ACC112 (cell line): ENCODE data around the gene FBF1.

Source experiments
- H2AFZ ChIP-seq: fragments of 200-600 bp; sonication (generic); one replicate; pipeline ENCODE4 v1.6.0; 2017; ENCODE audit warnings: antibody characterized with exemption, low read length; ENCODE audit not compliant: unreplicated experiment
- H3K27ac ChIP-seq: fragments of 200-600 bp; sonication (generic); 2 replicates; pipeline ENCODE4 v1.5.1; 2014; ENCODE audit warnings: low read depth, mild to moderate bottlenecking, antibody characterized with exemption, low read length, moderate library complexity
- H3K27me3 ChIP-seq: fragments of 200-600 bp; sonication (generic); 2 replicates; pipeline ENCODE4 v1.6.1; 2014; ENCODE audit warnings: mild to moderate bottlenecking, antibody characterized with exemption, low read length, moderate library complexity, mixed read lengths; ENCODE audit not compliant: insufficient read depth
- H3K36me3 ChIP-seq: fragments of 200-600 bp; sonication (generic); 2 replicates; pipeline ENCODE4 v1.6.1; 2016; ENCODE audit warnings: mild to moderate bottlenecking, antibody characterized with exemption, low read length, moderate library complexity, mixed read lengths; ENCODE audit not compliant: insufficient read depth
- H3K4me1 ChIP-seq: fragments of 200-600 bp; sonication (generic); one replicate; pipeline ENCODE4 v1.6.1; 2016; ENCODE audit warnings: low read length, mixed read lengths; ENCODE audit not compliant: insufficient read depth, unreplicated experiment, control insufficient read depth
- H3K4me3 ChIP-seq: fragments of 200-600 bp; sonication (generic); 2 replicates; pipeline ENCODE4 v1.5.1; 2014; ENCODE audit warnings: mild to moderate bottlenecking, low read depth, low read length
- H3K79me2 ChIP-seq: fragments of 200-600 bp; sonication (generic); one replicate; pipeline ENCODE4 v1.6.0; 2016; ENCODE audit warnings: low read length; ENCODE audit not compliant: control insufficient read depth, unreplicated experiment, insufficient read depth

FBF1 gene

GRCh38 chr17:75878174-75878998 lies 62.5 kb downstream of the FBF1 start, which contains the start of gene TRIM47:
Gene TRIM47, minus strand, starts transcription at chr17:75878581. Its CDS starts 33 bp downstream, at chr17:75878548.
- peak within 1 kb of the TSS; percentile 85 for H3K4me3 ChIP-seq
- no peaks in the 10 kb centered on the region for H3K27me3 ChIP-seq
- H3K4me1 ChIP-seq: peaks cover 24% of the 10 kb centered on the region
- H2AFZ ChIP-seq: peak within 1 kb of the TSS; percentile 46
- H3K36me3 ChIP-seq: no peaks in the 10 kb centered on the region
- H3K79me2 ChIP-seq: no peaks in the 10 kb centered on the region
- H3K27ac ChIP-seq: peak within 1 kb of the TSS; percentile 91

DNA sequence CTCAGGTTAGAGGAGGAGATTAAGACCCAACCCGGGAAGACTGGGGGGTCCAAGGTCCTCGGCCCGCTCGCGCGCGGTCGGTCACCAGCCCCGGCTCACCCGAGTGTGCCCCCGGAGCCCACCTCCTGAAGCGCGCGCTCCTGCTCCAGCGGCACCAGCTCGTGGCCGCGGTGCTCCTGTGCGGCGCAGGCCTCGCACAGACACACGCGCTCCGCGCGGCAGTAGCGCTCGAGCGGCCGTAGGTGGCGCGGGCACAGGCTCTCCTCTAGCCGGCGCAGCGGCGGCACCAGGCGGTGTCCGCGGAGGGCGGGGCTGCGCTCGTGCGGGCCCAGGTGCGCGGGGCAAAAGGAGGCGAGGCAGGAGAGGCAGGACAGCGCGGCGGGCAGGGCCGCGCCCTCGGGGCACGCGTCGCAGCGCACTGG lies 63.1 kb downstream of the FBF1 start:
- Histone ChIP-seq H3K27ac (peak overlapping the region; percentile 91), H2AFZ (peak overlapping the region; percentile 46), H3K4me3 (peak overlapping the region; percentile 85), H3K4me1 (peaks cover 29% of the 10 kb centered on the region), H3K27me3 (no peaks in the 10 kb centered on the region), H3K79me2 (no peaks in the 10 kb centered on the region), H3K36me3 (no peaks in the 10 kb centered on the region)

GRCh38 chr17:75876938-75877751 lies 63.7 kb downstream of the FBF1 start:
- Histone ChIP-seq H3K36me3 (no peaks in the 10 kb centered on the region), H3K4me3 (peak overlapping the region; percentile 85), H2AFZ (peak overlapping the region; percentile 15), H3K27ac (peak overlapping the region; percentile 91), H3K27me3 (no peaks in the 10 kb centered on the region), H3K79me2 (no peaks in the 10 kb centered on the region), H3K4me1 (peaks cover 35% of the 10 kb centered on the region)

DNA sequence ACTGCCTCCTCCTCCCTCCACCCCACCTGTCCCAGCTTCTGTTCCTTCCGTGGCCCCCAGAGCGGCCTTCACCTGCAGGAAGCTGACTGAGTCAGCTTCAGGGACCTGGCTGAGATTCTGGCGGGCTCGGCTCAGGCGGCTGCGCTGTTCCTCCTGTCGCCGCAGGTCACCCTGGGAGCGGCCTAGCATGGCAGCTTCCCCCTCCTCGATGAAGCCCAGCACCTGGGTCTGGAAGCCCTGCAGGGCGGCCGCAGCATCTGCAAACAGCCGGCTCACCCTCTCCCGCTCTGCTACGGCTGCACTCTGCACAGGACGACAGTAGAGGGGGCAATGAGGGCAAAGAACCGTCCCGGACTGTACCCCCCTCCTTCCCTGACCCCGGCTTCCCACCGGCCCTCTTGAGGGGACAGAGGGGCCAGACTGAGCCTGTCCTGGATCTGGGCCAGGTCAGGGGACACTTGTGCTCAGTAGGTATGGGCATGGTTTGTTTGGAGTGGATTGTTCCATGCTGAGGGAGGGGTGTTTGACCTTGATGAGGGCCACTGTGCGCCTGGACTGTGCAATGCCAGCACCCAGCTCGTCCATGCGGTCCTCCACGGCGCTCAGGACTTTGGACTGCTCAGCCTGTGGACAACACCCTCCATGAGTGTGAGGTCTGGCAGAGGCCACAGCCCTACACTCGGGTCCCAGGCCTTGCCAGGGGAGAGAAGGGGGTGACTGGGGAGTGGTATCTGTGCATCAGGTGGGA lies 64.5 kb downstream of the FBF1 start:
- no peaks in the 10 kb centered on the region for H3K27me3 ChIP-seq
- H2AFZ ChIP-seq: no peak overlapping the region
- peak overlapping the region; percentile 85 for H3K4me3 ChIP-seq
- H3K27ac ChIP-seq: peak overlapping the region; percentile 91
- H3K79me2 ChIP-seq: no peaks in the 10 kb centered on the region
- peaks cover 35% of the 10 kb centered on the region for H3K4me1 ChIP-seq
- no peaks in the 10 kb centered on the region for H3K36me3 ChIP-seq

GRCh38 chr17:75875940-75876189 lies 65.0 kb downstream of the FBF1 start:
- H2AFZ ChIP-seq: no peak overlapping the region
- H3K4me3 ChIP-seq: peak overlapping the region; percentile 85
- H3K27ac ChIP-seq: peak overlapping the region; percentile 91
- H3K79me2 ChIP-seq: no peaks in the 10 kb centered on the region
- no peaks in the 10 kb centered on the region for H3K36me3 ChIP-seq
- peaks cover 35% of the 10 kb centered on the region for H3K4me1 ChIP-seq
- H3K27me3 ChIP-seq: no peaks in the 10 kb centered on the region

DNA sequence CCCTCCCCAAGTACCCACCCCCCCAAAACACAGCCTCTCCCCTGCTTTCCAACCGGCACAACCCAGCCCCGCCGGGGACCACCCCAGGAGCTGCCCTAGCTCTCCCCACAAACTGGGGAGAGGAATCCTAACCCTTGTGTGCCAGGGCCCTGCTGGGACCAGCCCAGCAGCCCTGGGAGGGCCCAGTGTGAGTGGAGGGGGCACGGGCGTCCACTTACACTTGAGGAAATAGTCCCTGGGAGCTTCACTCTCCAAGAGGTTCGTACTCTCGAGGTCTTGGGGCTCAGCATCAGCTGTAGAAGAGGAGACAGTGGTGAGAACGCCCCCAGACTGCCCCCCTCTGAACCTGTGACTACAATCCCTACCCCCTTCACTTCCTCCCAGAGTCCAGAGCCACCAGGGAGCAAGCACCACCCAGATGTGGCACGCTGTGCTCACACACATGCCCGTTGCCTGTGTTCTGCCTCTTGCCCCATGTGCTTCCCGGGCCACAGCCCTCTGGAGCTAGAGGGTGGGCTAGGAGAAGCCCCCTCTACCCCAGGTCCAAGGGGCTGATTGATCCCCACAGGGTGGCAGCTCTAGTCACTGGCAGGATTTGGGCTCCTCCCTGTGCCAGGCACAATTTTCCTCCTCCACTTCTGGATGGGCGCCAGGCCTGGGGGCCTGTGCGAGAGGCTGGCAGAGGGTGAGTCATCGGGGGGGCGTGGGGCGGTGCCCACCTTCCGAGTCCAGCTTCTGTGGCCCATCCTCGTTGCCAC lies 65.5 kb downstream of the FBF1 start:
- peaks cover 35% of the 10 kb centered on the region for H3K4me1 ChIP-seq
- peak overlapping the region; percentile 91 for H3K27ac ChIP-seq
- no peaks in the 10 kb centered on the region for H3K27me3 ChIP-seq
- no peaks in the 10 kb centered on the region for H3K36me3 ChIP-seq
- H3K4me3 ChIP-seq: 0 out of 2 replicates have a peak overlapping the region, but pooled peaks have one; percentile 85
- no peak overlapping the region for H2AFZ ChIP-seq
- no peaks in the 10 kb centered on the region for H3K79me2 ChIP-seq

- Histone ChIP-seq H3K4me3 (no peak overlapping the region), H3K36me3 (no peaks in the 10 kb centered on the region), H3K27me3 (no peaks in the 10 kb centered on the region), H2AFZ (no peak overlapping the region), H3K27ac (peak overlapping the region; percentile 91; the same call in 1 of the 2 replicates), H3K79me2 (no peaks in the 10 kb centered on the region), H3K4me1 (peaks cover 39% of the 10 kb centered on the region)
Observed at GRCh38 chr17:75874323-75875181, 66.3 kb downstream of the FBF1 start.

GRCh38 chr17:75873587-75874322 lies 67.1 kb downstream of the FBF1 start:
- Histone ChIP-seq H3K27ac (peak overlapping the region; percentile 89; the same call in 1 of the 2 replicates), H3K36me3 (no peaks in the 10 kb centered on the region), H3K79me2 (no peaks in the 10 kb centered on the region), H3K4me1 (peaks cover 46% of the 10 kb centered on the region), H2AFZ (no peak overlapping the region), H3K27me3 (no peaks in the 10 kb centered on the region), H3K4me3 (no peak overlapping the region)
